H9 (cell line): ENCODE data around the gene ZNF502. TPM values are rescaled to one million over a fixed set of nuclear protein-coding genes. Genes with fewer than 3 reads are reported as not detected.
A peak's percentile ranks its signal among the peaks of the same experiment; 100 is the strongest.

Experiments
- DNase-seq: peaks from one replicate; pipeline ENCODE4 v3.0.0-alpha.2; 2017
- H2AFZ ChIP-seq: one replicate; pipeline ENCODE4 v1.6.1; 2013; ENCODE audit warnings: mild to moderate bottlenecking, low read length, control low read depth, moderate library complexity
- H2AK5ac ChIP-seq: 2 replicates; pipeline ENCODE4 v1.6.1; 2013; ENCODE audit warnings: low read length, control low read depth, mixed read lengths; ENCODE audit not compliant: insufficient read length
- H2BK120ac ChIP-seq: one replicate; pipeline ENCODE4 v1.6.1; 2013; ENCODE audit warnings: low read depth, mild to moderate bottlenecking, low read length, control low read depth, inconsistent platforms; ENCODE audit not compliant: poor library complexity, severe bottlenecking
- H2BK12ac ChIP-seq: 2 replicates; pipeline ENCODE4 v1.6.1; 2013; ENCODE audit warnings: low read length, control low read depth, mixed read lengths, low read depth; ENCODE audit not compliant: insufficient read length
- H2BK15ac ChIP-seq: 2 replicates; pipeline ENCODE4 v1.6.1; 2013; ENCODE audit warnings: low read depth, low read length, control low read depth
- H2BK20ac ChIP-seq: one replicate; pipeline ENCODE4 v1.6.1; 2013; ENCODE audit warnings: low read depth, mild to moderate bottlenecking, low read length, control low read depth, inconsistent platforms; ENCODE audit not compliant: poor library complexity, severe bottlenecking
- H2BK5ac ChIP-seq: 2 replicates; pipeline ENCODE4 v1.6.1; 2013; ENCODE audit warnings: low read length, control low read depth, mixed read lengths; ENCODE audit not compliant: insufficient read length
- H3K14ac ChIP-seq: 2 replicates; pipeline ENCODE4 v1.6.1; 2013; ENCODE audit warnings: low read length, control low read depth; ENCODE audit not compliant: insufficient read depth
- H3K18ac ChIP-seq: 2 replicates; pipeline ENCODE4 v1.6.1; 2013; ENCODE audit warnings: low read depth, mild to moderate bottlenecking, mixed read lengths, low read length, control low read depth; ENCODE audit not compliant: insufficient read length
- H3K23ac ChIP-seq: 2 replicates; pipeline ENCODE4 v1.6.1; 2013; ENCODE audit warnings: low read length, control low read depth, mixed read lengths, low read depth; ENCODE audit not compliant: insufficient read length
- H3K23me2 ChIP-seq: 2 replicates; pipeline ENCODE4 v1.6.1; 2013; ENCODE audit warnings: low read depth, mild to moderate bottlenecking, mixed read lengths, low read length, control low read depth; ENCODE audit not compliant: insufficient read length, poor library complexity, severe bottlenecking
- H3K27ac ChIP-seq: 2 replicates; pipeline ENCODE4 v1.5.1; 2013; ENCODE audit warnings: low read length, control low read depth, mixed read lengths, low read depth; ENCODE audit not compliant: insufficient read length
- H3K27me3 ChIP-seq: 2 replicates; pipeline ENCODE4 v1.6.1; 2013; ENCODE audit warnings: low read length, control low read depth, inconsistent platforms; ENCODE audit not compliant: insufficient read depth
- H3K4ac ChIP-seq: 2 replicates; pipeline ENCODE4 v1.6.1; 2013; ENCODE audit warnings: low read depth, mild to moderate bottlenecking, control low read depth, inconsistent platforms, low read length, moderate library complexity
- H3K4me1 ChIP-seq: 2 replicates; pipeline ENCODE4 v1.6.1; 2013; ENCODE audit warnings: low read length, control low read depth, inconsistent platforms; ENCODE audit not compliant: insufficient read depth
- H3K4me2 ChIP-seq: 2 replicates; pipeline ENCODE4 v1.6.1; 2013; ENCODE audit warnings: low read length, control low read depth, mixed read lengths; ENCODE audit not compliant: insufficient read length, insufficient read depth
- H3K56ac ChIP-seq: 2 replicates; pipeline ENCODE4 v1.6.1; 2013; ENCODE audit warnings: low read depth, mild to moderate bottlenecking, mixed read lengths, low read length, control low read depth; ENCODE audit not compliant: insufficient read length
- H3K79me1 ChIP-seq: 2 replicates; pipeline ENCODE4 v1.6.1; 2013; ENCODE audit warnings: low read depth, mild to moderate bottlenecking, moderate library complexity, low read length, control low read depth, inconsistent platforms; ENCODE audit not compliant: insufficient read depth, poor library complexity, severe bottlenecking
- H3K79me2 ChIP-seq: 2 replicates; pipeline ENCODE4 v1.6.1; 2013; ENCODE audit warnings: low read length, control low read depth, inconsistent platforms; ENCODE audit not compliant: insufficient read depth
- H3K9ac ChIP-seq: 2 replicates; pipeline ENCODE4 v1.6.1; 2013; ENCODE audit warnings: low read length, control low read depth, mixed read lengths; ENCODE audit not compliant: insufficient read length; ENCODE audit errors: extremely low read depth
- H3K9me3 ChIP-seq: one replicate; pipeline ENCODE4 v1.6.1; 2013; ENCODE audit warnings: low read depth, low read length, inconsistent platforms; ENCODE audit not compliant: control insufficient read depth
- H3T11ph ChIP-seq: one replicate; pipeline ENCODE4 v1.6.1; 2013; ENCODE audit warnings: mild to moderate bottlenecking, low read length, control low read depth, inconsistent platforms
- H4K20me1 ChIP-seq: one replicate; pipeline ENCODE4 v1.6.1; 2013; ENCODE audit not compliant: control insufficient read depth, insufficient read length, insufficient read depth
- H4K5ac ChIP-seq: 2 replicates; pipeline ENCODE4 v1.6.1; 2013; ENCODE audit warnings: low read depth, mild to moderate bottlenecking, mixed read lengths, low read length, control low read depth; ENCODE audit not compliant: insufficient read length
- H4K8ac ChIP-seq: replicated peaks from 2 replicates; pipeline ENCODE4 v1.6.1; 2013; ENCODE audit warnings: low read length, control low read depth, mixed read lengths, low read depth; ENCODE audit not compliant: insufficient read length
- H4K91ac ChIP-seq: 2 replicates; pipeline ENCODE4 v1.6.1; 2013; ENCODE audit warnings: low read depth, mild to moderate bottlenecking, moderate library complexity, mixed read lengths, low read length, control low read depth; ENCODE audit not compliant: insufficient read length
- H3K27ac Mint-ChIP-seq, 3 experiments: 2 replicates in 2 of 3; 3 replicates in 1 of 3; pipeline ENCODE4 v1.8.0; 2020 to 2021; ENCODE audit warnings: mixed read lengths in 3 of 3, mild to moderate bottlenecking in 1 of 3, moderate library complexity in 1 of 3
- H3K27me3 Mint-ChIP-seq: 2 replicates; pipeline ENCODE4 v1.8.0; 2021; ENCODE audit warnings: low read depth, mild to moderate bottlenecking, moderate library complexity, mixed read lengths
- H3K36me3 Mint-ChIP-seq, 3 experiments: 2 replicates in 2 of 3; 3 replicates in 1 of 3; pipeline ENCODE4 v1.8.0; 2020 to 2021; ENCODE audit warnings: low read depth in 3 of 3, mixed read lengths in 3 of 3; ENCODE audit not compliant: insufficient read depth in 1 of 3
- H3K4me1 Mint-ChIP-seq, 2 experiments: 2 replicates each; pipeline ENCODE4 v1.8.0; 2020; ENCODE audit warnings: mixed read lengths in 2 of 2
- H3K4me3 Mint-ChIP-seq, 2 experiments: 2 replicates in 1 of 2; 3 replicates in 1 of 2; pipeline ENCODE4 v1.8.0; 2020 to 2021; ENCODE audit warnings: mild to moderate bottlenecking in 2 of 2, mixed read lengths in 2 of 2, moderate library complexity in 1 of 2
- H3K9me3 Mint-ChIP-seq, 2 experiments: 2 replicates in 1 of 2; 3 replicates in 1 of 2; pipeline ENCODE4 v1.8.0; 2020; ENCODE audit warnings: mild to moderate bottlenecking in 2 of 2, mixed read lengths in 2 of 2, moderate library complexity in 1 of 2
- CTCF ChIP-seq: fragments of 200-600 bp; sonication (generic); conservative IDR thresholded peaks from 3 replicates; pipeline ENCODE4 v1.8.0; 2021; ENCODE audit warnings: antibody characterized with exemption, mild to moderate bottlenecking
- WGBS: extraction: QIAGEN DNeasy Blood & Tissue Kit; methylation state at CpG from one replicate; pipeline ENCODE4 v1.1.7; 2013; ENCODE audit warnings: missing lambda C conversion rate, low lambda C conversion rate, mixed read lengths; ENCODE audit not compliant: insufficient read length; ENCODE audit errors: extremely low coverage; 5-methylcytosine and 5-hydroxymethylcytosine counted together
- total RNA-seq: library from RNA; stranded (reverse); gene quantifications from 2 replicates; pipeline ENCODE4 v1.2.1, GENCODE V29; 2021

Gene ZNF502
- total RNA-seq, 1 experiment from 2014 or later, result not detected

- peaks cover 27 to 56% (median 44%) of the 10 kb centered on the region in 3 experiments for H3K36me3 Mint-ChIP-seq
- H3K27ac ChIP-seq, result no peak within 1 kb of the TSS
Measured at GRCh38 chr3:44729384-44729910, 17.0 kb downstream of the ZNF502 start, which contains the start of gene ZNF501. ZNF501 (plus strand) TSS chr3:44729635; CDS start chr3:44734422, 4,787 bp downstream.

More at GRCh38 chr3:44729384-44729910, 17.0 kb downstream of the ZNF502 start, which contains the start of gene ZNF501:
- peaks cover 13% of the 10 kb centered on the region for H3K27me3 Mint-ChIP-seq
- Histone ChIP-seq H2BK12ac (no peak within 1 kb of the TSS), H2BK15ac (no peak within 1 kb of the TSS), H3K4me1 (no peaks in the 10 kb centered on the region), H4K8ac (no peak within 1 kb of the TSS), H2BK120ac (no peak within 1 kb of the TSS), H4K20me1 (no peaks in the 10 kb centered on the region), H3K27me3 (no peaks in the 10 kb centered on the region), H2BK5ac (no peak within 1 kb of the TSS), H3K23me2 (no peaks in the 10 kb centered on the region), H2AK5ac (no peak within 1 kb of the TSS), H3K4ac (no peak within 1 kb of the TSS), H3K23ac (no peak within 1 kb of the TSS), H3K79me2 (no peaks in the 10 kb centered on the region), H3K18ac (peak within 1 kb of the TSS; percentile 55), H3K9me3 (peaks cover 51% of the 10 kb centered on the region), H3K56ac (no peak within 1 kb of the TSS), H3K9ac (peak within 1 kb of the TSS; percentile 27), H3K79me1 (no peaks in the 10 kb centered on the region), H4K91ac (no peak within 1 kb of the TSS), H4K5ac (no peak within 1 kb of the TSS), H3K4me2 (peak within 1 kb of the TSS; percentile 60), H2BK20ac (no peak within 1 kb of the TSS), H3T11ph (no peak within 1 kb of the TSS), H3K14ac (peak within 1 kb of the TSS; percentile 65; the same call in 1 of the 2 replicates), H2AFZ (no peak within 1 kb of the TSS)
- H3K27ac Mint-ChIP-seq, result peak within 1 kb of the TSS in 1 of 3 experiments; percentile 54; a peak in 2 of 7 replicates
- peak within 1 kb of the TSS; percentile 68 to 72 for H3K4me3 Mint-ChIP-seq
- peak; percentile 95 for DNase-seq
- no peaks in the 10 kb centered on the region for H3K4me1 Mint-ChIP-seq
- peaks cover 80 to 84% of the 10 kb centered on the region in 2 experiments for H3K9me3 Mint-ChIP-seq
- no peak for TF ChIP-seq CTCF
- WGBS, result no CpG with 5 or more reads among the region's 46 CpGs
